ENCODE results near the gene KIF3B. TPM values are rescaled to one million over a fixed set of nuclear protein-coding genes. Genes with fewer than 3 reads are reported as not detected.
"Not testable (repeated sequence)": the region's sequence is repeated elsewhere in the genome, so short reads cannot be mapped to it uniquely, and the experiment has no call there.

The KIF3B gene
- total RNA-seq, 1 donor from 2014 or later = 60.9 TPM

- DNase-seq (ENCODE audit: low read depth) = no peak
Measured at GRCh38 chr20:32356622-32357374, 79.3 kb downstream of the KIF3B start.

DNA sequence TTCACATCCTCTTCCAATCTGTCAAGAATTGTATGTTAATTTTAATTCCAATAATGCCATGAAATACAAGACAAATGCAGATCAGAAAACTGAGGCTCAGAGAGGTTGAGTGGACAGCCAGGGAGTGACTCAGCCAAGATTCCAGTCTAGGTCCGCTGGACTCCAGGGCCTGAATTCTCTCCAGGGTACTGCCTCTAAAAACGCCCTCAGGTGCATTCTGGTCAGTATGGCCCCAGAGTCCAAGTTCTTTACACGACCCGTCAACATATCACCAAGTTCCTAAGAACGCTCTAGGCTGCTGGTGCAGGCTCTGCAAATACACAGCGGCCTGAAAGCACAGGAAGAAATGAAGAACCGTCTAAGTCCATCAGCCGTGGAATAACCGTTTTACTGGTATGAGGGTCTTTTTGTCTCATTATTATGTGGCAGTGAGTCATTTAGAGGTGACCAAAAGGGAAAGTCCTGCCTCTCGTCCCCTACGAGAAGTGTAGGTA is 80.0 kb downstream of the KIF3B start:
- peak; percentile 67 for DNase-seq (ENCODE audit: low read depth)

DNA sequence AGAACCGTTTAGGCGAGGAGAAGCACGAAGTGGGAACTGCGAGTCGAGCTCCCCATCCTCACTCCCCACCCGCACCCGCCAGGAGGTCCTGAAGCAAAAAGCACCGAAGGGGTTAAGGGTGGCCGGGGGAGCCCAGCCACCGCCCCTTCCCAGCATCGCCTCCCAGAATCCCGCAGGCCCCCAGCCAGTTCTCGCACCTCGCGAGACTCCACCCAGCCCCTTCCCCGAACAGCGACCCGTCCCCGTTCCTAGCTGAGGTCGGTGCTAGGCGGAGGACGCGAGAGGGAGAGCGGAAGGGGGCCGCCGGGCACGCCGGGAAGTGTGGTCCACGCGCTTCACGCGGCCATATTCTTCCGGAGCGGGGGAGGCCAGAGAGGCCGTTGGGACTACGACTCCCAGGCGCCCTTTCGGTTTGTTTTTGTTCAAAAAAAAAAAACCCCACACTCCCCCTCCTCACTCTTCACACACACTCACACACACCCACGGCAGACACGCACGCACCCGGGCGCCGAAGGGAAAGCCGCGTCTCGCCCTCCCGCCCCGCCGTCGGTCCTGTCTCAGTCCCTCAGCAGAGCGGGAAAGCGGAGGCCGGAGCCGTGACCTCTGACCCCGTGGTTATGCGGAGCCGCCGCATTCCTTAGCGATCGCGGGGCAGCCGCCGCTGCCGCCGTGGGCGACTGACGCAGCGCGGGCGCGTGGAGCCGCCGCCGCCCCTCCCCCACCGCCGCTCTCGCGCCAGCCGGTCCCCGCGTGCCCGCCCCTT is 80.6 kb downstream of the KIF3B start, which contains the start of gene ASXL1:
TSS of gene ASXL1 (plus strand) at position 463 of the 763 bp plus-strand sequence. CDS start 445 bp downstream, outside the sequence.
- peak; percentile 88 for DNase-seq (ENCODE audit: low read depth)

GRCh38 chr20:32358632-32358882 is 81.1 kb downstream of the KIF3B start:
- DNase-seq (ENCODE audit: low read depth) = no peak

GRCh38 chr20:32358883-32359632 is 81.6 kb downstream of the KIF3B start:
- no peak for DNase-seq (ENCODE audit: low read depth)

GRCh38 chr20:32359633-32360332 is 82.3 kb downstream of the KIF3B start:
- DNase-seq (ENCODE audit: low read depth) = no peak

DNA sequence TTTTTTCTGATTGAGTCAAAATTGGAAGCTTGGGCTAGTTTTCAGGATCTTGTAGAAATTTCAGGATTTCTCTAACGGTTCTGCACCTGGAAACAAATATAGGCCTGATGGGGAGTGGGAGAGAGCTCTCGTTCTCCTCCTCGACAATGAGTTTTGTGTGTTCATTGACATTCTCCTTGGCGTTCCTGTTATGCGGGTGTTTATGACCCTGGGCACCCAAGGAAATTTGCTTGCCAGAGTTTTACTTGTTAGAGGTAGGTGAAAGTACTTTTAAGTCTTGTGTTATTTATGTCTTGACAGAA is 82.8 kb downstream of the KIF3B start:
- no peak for DNase-seq (ENCODE audit: low read depth)

DNA sequence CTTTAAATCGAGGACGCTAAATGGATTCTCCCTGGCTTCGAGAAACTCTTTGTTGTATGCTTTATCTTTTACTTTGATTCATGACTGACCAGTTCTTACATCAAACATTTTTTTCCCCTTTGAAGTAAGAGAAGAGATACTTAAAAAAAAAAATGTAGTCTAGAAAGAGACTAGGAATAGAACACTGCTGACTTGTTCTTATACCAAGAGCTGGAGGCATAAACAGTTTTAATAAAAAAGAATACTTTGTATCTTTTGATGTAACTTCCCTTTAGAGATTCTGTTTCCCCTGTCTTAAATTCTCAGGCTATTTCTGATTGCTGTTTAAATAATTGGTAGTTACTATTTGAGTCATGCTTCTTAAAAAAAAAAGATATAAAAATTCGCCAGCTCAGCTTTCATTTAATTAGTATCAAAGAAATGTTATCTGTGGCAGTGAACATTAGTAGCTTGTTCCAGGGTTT is 85.5 kb downstream of the KIF3B start:
- DNase-seq (ENCODE audit: low read depth) = no peak

DNA sequence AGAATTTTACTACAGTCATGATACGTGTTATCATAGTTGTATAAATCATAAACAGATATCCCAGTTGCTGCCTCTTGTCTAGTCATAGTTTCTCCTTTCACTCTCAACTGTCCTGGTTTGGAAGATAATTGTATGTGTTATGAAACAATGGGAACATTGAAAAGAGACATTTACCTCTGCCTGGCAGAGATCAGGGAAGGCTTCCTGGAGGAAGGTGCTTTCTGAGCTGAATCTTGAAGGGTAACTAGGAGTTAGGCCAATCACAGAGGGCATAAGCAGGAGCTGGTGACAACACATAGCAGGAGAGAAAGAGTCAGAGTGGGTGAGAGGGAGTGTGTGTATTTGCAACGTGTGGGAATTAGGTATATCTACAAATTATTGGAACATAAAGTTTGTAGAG is 86.0 kb downstream of the KIF3B start:
- no peak for DNase-seq (ENCODE audit: low read depth)

GRCh38 chr20:32364554-32365208 is 87.2 kb downstream of the KIF3B start:
- DNase-seq (ENCODE audit: low read depth) = no peak

DNA sequence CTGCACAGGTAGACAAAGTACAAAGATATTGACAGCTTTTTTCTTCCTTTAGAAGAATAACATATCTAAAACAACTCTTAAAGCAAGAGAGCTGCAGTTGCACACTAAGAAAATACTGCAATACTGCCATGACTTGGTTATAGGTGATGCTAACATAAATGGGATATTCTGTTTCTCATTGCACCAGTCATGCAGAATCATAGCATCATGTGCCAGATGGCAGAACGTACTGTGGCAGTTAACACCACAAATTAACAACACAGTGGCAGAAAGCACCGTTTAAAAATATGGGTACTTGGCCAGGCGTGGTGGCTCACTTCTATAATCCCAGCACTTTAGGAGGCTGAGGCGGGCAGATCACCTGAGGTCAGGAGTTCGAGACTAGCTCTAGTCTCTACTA is 88.1 kb downstream of the KIF3B start:
- DNase-seq (ENCODE audit: low read depth) = no peak

- no peak for DNase-seq (ENCODE audit: low read depth)
Measured at GRCh38 chr20:32366380-32366779, 88.9 kb downstream of the KIF3B start.

GRCh38 chr20:32368323-32368722 is 90.9 kb downstream of the KIF3B start:
- DNase-seq (ENCODE audit: low read depth) = no peak

DNA sequence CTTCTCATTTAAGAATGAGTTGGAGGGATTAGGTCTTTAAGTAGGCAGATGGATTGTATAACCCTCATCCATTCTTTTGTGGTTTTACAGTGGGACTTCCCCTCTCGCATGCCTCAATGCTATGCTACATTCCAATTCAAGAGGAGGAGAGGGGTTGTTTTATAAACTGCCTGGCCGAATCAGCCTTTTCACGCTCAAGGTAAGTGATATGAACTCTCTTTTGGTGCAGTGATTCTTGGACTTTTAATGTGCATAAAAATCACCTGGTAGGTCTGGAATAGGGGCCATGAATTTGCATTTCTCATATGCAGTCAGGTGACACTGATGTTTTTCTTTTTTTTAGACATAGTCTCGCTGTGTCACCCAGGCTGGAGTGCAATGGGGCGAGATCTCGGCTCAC is 91.5 kb downstream of the KIF3B start:
- peak; percentile 64 for DNase-seq (ENCODE audit: low read depth)

- no peak for DNase-seq (ENCODE audit: low read depth)
Measured at GRCh38 chr20:32370897-32371296, 93.4 kb downstream of the KIF3B start.

DNA sequence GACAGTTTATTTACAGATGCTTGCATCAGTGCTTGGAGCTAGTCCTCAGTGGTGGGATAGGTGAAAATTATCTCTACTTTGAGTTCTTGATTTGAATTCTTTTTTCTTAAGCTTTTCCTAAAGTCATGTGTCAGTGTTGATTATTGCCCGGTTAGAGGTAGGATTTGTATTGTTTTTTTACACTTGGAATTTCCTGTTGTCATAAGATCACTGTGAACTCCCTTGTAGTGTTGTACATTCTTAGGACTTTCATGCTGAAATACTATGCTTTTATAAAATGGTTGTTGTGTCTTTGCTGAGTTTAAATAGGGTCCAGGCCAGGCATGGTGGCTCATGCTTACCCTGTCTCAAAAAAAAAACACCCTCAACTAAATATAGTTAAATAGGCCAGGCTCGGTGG is 101.0 kb downstream of the KIF3B start:
- peak; percentile 41 for DNase-seq (ENCODE audit: low read depth)

- DNase-seq (ENCODE audit: low read depth) = not testable (repeated sequence)
Measured at GRCh38 chr20:32380037-32380436, 102.6 kb downstream of the KIF3B start.

- no peak for DNase-seq (ENCODE audit: low read depth)
Measured at GRCh38 chr20:32380745-32381144, 103.3 kb downstream of the KIF3B start.

DNA sequence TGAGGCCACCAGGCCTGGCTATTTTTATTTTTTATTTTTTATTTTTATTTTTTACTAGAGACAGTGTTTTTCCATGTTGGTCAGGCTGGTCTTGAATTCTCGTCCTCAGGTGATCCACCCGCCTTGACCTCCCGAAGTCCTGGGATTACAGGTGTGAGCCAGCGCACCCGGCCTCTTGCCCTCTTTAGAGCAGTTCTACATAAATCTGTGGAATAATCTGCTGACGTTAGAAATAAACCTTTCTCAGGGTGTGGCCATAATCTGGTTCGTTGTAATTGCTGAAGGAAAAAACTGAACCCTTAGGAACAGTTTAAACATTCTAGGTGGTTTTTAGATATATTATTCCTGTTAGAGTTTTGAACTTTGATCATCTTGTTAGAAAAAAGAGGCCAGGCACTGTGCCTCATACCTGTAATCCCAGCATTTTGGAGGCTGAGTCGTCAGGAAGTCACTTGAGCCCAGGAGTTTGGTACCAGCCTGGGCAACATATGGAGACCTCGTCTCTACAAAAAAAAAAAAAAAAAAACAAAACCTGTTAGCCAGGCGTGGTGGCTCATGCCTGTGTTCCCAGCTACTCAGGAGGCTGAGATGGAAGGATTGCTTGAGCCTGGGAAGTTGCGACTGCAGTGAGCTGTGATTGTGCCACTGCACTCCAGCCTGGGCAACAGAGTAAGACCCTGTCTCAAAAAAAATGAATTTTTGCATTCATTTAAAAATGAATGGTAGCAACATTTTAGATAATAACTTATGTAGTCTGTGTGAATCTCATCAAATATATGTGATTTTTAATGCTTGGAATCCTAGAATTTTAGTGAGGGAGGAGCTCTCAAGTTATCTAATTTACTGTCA is 104.9 kb downstream of the KIF3B start:
- DNase-seq (ENCODE audit: low read depth) = no peak

- not testable (repeated sequence) for DNase-seq (ENCODE audit: low read depth)
Measured at GRCh38 chr20:32383441-32383840, 106.0 kb downstream of the KIF3B start.
